NCI-H2196 treated with DMSO at 0.1 percent for 48 hours (cell line): ENCODE measurements around the gene DBH.

Experiments used
- DNase-seq: peaks from one replicate; lab custom pipeline; 2025; ENCODE audit not compliant: unreplicated experiment; lab: John Stamatoyannopoulos, UW

DBH gene

GRCh38 chr9:133681658-133682306 is 45.6 kb downstream of the DBH start:
- no peak for DNase-seq

- no peak for DNase-seq
Observed at GRCh38 chr9:133682818-133683585, 46.8 kb downstream of the DBH start.

- no peak for DNase-seq
Observed at GRCh38 chr9:133683586-133684120, 47.5 kb downstream of the DBH start.

GRCh38 chr9:133684121-133684935 is 48.2 kb downstream of the DBH start:
- DNase-seq: no peak

GRCh38 chr9:133684936-133685361 is 48.8 kb downstream of the DBH start:
- no peak for DNase-seq

GRCh38 chr9:133685653-133686609 is 49.8 kb downstream of the DBH start:
- no peak for DNase-seq

GRCh38 chr9:133686642-133687575 is 50.7 kb downstream of the DBH start:
- no peak for DNase-seq

- DNase-seq: no peak
Observed at GRCh38 chr9:133687856-133688761, 51.9 kb downstream of the DBH start.

- no peak for DNase-seq
Observed at GRCh38 chr9:133689151-133689763, 53.1 kb downstream of the DBH start.

- DNase-seq: no peak
Observed at GRCh38 chr9:133690081-133690561, 54.0 kb downstream of the DBH start.

GRCh38 chr9:133691191-133691590 is 55.0 kb downstream of the DBH start:
- no peak for DNase-seq

- no peak for DNase-seq
Observed at GRCh38 chr9:133691626-133692363, 55.6 kb downstream of the DBH start.

- DNase-seq: no peak
Observed at GRCh38 chr9:133692364-133692985, 56.3 kb downstream of the DBH start.

- DNase-seq: no peak
Observed at GRCh38 chr9:133693116-133693515, 57.0 kb downstream of the DBH start.

GRCh38 chr9:133693703-133694529 is 57.8 kb downstream of the DBH start:
- no peak for DNase-seq

GRCh38 chr9:133694686-133695085 is 58.5 kb downstream of the DBH start:
- DNase-seq: no peak
